Loucy (cell line): ENCODE results near the gene OLFM3.

ENCODE experiments used
- H2AFZ ChIP-seq: fragments of 200-600 bp; sonication (generic); 2 replicates; pipeline ENCODE4 v1.6.0; 2016; ENCODE audit warnings: antibody characterized with exemption, mild to moderate bottlenecking, low read length, moderate library complexity
- H3F3A ChIP-seq: fragments of 200-600 bp; 2 replicates; pipeline ENCODE4 v1.6.0; 2016; ENCODE audit warnings: antibody characterized with exemption, low read depth, mild to moderate bottlenecking
- H3K27me3 ChIP-seq: fragments of 200-600 bp; sonication (generic); 2 replicates; pipeline ENCODE4 v1.6.1; 2014; ENCODE audit warnings: low read length, mild to moderate bottlenecking; ENCODE audit not compliant: insufficient read depth, poor library complexity, severe bottlenecking
- H3K36me3 ChIP-seq: fragments of 200-600 bp; sonication (generic); 2 replicates; pipeline ENCODE4 v1.6.1; 2016; ENCODE audit warnings: low read length; ENCODE audit not compliant: insufficient read depth
- H3K4me1 ChIP-seq: fragments of 200-600 bp; sonication (generic); 2 replicates; pipeline ENCODE4 v1.5.1; 2014; ENCODE audit warnings: low read length, mild to moderate bottlenecking; ENCODE audit not compliant: insufficient read depth, poor library complexity, severe bottlenecking
- H3K4me2 ChIP-seq: fragments of 200-600 bp; sonication (generic); 2 replicates; pipeline ENCODE4 v1.6.0; 2014; ENCODE audit warnings: antibody characterized with exemption, low read length, low read depth, mild to moderate bottlenecking; ENCODE audit not compliant: poor library complexity, severe bottlenecking
- H3K4me3 ChIP-seq: fragments of 200-600 bp; sonication (generic); 2 replicates; pipeline ENCODE4 v1.5.1; 2014; ENCODE audit warnings: low read length, mild to moderate bottlenecking, mixed read lengths; ENCODE audit not compliant: poor library complexity, severe bottlenecking
- H3K79me2 ChIP-seq: fragments of 200-600 bp; sonication (generic); 2 replicates; pipeline ENCODE4 v1.6.1; 2014; ENCODE audit warnings: low read length; ENCODE audit not compliant: insufficient read depth
- H3K9ac ChIP-seq: fragments of 200-600 bp; sonication (generic); 2 replicates; pipeline ENCODE4 v1.6.0; 2014; ENCODE audit warnings: mild to moderate bottlenecking, low read depth, low read length, moderate library complexity; ENCODE audit not compliant: poor library complexity, severe bottlenecking
- H3K9me2 ChIP-seq: fragments of 200-600 bp; sonication (generic); replicated peaks from 2 replicates; pipeline ENCODE4 v1.6.1; 2016; ENCODE audit warnings: low read depth, low read length, mixed read lengths
- H3K9me3 ChIP-seq: fragments of 200-600 bp; sonication (generic); 2 replicates; pipeline ENCODE4 v1.6.1; 2014; ENCODE audit warnings: mild to moderate bottlenecking, antibody characterized with exemption, low read length, low read depth; ENCODE audit not compliant: insufficient read depth
- H4K20me1 ChIP-seq: fragments of 200-600 bp; sonication (generic); 2 replicates; pipeline ENCODE4 v1.6.0; 2014; ENCODE audit warnings: antibody characterized with exemption, low read length, mild to moderate bottlenecking; ENCODE audit not compliant: insufficient read depth, poor library complexity, severe bottlenecking
- CTCF ChIP-seq: fragments of 200-600 bp; sonication (generic); conservative IDR thresholded peaks from 2 replicates; pipeline ENCODE4 v1.5.1; 2014; ENCODE audit warnings: mild to moderate bottlenecking, antibody characterized with exemption, low read length
- EZH2phosphoT487 ChIP-seq: fragments of 200-600 bp; IDR thresholded peaks from 2 replicates; pipeline ENCODE4 v1.6.1; 2018; ENCODE audit warnings: antibody characterized with exemption, mild to moderate bottlenecking, moderate library complexity, borderline replicate concordance

The OLFM3 gene

DNA sequence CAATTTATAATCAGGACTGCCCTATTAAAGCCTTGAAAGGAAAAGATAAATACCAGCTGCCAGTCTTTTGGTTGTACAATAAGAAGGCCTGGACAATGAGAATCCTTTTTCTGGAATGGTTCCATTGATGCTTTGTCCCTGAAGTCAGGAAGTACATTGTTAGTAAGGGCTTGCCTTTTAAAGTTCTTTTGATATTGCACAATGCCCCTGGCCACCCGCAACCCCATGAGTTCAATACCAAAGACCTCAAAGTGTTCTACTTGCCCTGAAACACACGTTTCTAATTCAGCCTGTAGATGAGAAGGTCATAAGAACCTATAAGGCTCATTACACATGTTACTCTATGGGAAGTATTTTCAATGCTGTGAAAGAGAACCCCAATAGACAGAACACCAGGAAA lies 112.1 kb downstream of the OLFM3 start:
- Histone ChIP-seq H3K9me2 (no peaks in the 10 kb centered on the region), H3K27me3 (no peaks in the 10 kb centered on the region), H2AFZ (no peak overlapping the region), H3K9ac (no peak overlapping the region), H3K79me2 (no peaks in the 10 kb centered on the region), H3F3A (no peaks in the 10 kb centered on the region), H3K36me3 (no peaks in the 10 kb centered on the region), H3K4me3 (no peak overlapping the region), H3K4me1 (no peaks in the 10 kb centered on the region), H4K20me1 (no peaks in the 10 kb centered on the region), H3K4me2 (no peak overlapping the region), H3K9me3 (no peaks in the 10 kb centered on the region)
- TF ChIP-seq CTCF (no peak), EZH2phosphoT487 (no peak)

DNA sequence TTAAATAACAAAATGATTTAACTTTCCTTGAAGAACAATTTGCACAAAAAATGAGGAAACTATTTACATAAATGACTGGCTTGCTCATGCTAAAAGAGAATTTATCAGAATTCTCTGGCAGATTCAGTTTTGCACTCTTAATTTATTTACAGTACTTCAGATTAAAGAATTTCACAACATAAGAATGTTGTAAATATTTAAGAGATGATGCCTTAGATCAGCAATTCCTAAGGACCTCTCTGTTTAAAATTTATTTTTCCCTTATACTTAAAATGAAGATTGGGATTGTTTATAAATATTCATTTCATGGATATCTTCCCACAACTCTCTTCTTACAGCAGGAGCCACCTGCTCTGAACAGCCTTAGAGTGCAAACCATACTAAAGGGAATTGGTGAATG lies 120.8 kb downstream of the OLFM3 start:
- no peaks in the 10 kb centered on the region for H3K27me3 ChIP-seq
- H3F3A ChIP-seq, result no peaks in the 10 kb centered on the region
- H3K4me1 ChIP-seq, result no peaks in the 10 kb centered on the region
- H3K79me2 ChIP-seq, result no peaks in the 10 kb centered on the region
- H3K9me2 ChIP-seq, result no peaks in the 10 kb centered on the region
- H3K36me3 ChIP-seq, result no peaks in the 10 kb centered on the region
- no peak overlapping the region for H3K4me2 ChIP-seq
- no peaks in the 10 kb centered on the region for H3K9me3 ChIP-seq
- H2AFZ ChIP-seq, result no peak overlapping the region
- H4K20me1 ChIP-seq, result no peaks in the 10 kb centered on the region
- H3K9ac ChIP-seq, result no peak overlapping the region
- TF ChIP-seq EZH2phosphoT487 (no peak), CTCF (no peak)
- no peak overlapping the region for H3K4me3 ChIP-seq

- H4K20me1 ChIP-seq, result no peaks in the 10 kb centered on the region
- no peaks in the 10 kb centered on the region for H3K9me3 ChIP-seq
- no peak overlapping the region for H3K9ac ChIP-seq
- H3K4me1 ChIP-seq, result no peaks in the 10 kb centered on the region
- TF ChIP-seq EZH2phosphoT487 (no peak), CTCF (no peak)
- H3K27me3 ChIP-seq, result no peaks in the 10 kb centered on the region
- H3K9me2 ChIP-seq, result no peaks in the 10 kb centered on the region
- no peaks in the 10 kb centered on the region for H3K79me2 ChIP-seq
- no peak overlapping the region for H2AFZ ChIP-seq
- no peak overlapping the region for H3K4me2 ChIP-seq
- H3K36me3 ChIP-seq, result no peaks in the 10 kb centered on the region
- no peaks in the 10 kb centered on the region for H3F3A ChIP-seq
- no peak overlapping the region for H3K4me3 ChIP-seq
These were observed 123.1 kb downstream of the OLFM3 start for GRCh38 chr1:101873672-101874071.
